DND-41 (cell line): ENCODE data around the gene DDR1.

ENCODE experiments used
- CTCF ChIP-seq: IDR thresholded peaks from 2 replicates; pipeline ENCODE4 v1.5.1; 2012; ENCODE audit warnings: borderline replicate concordance, low read length, moderate library complexity, mild to moderate bottlenecking; ENCODE audit not compliant: poor library complexity, severe bottlenecking; ENCODE audit errors: extremely low read depth
- EZH2 ChIP-seq: IDR thresholded peaks from 3 replicates; pipeline ENCODE4 v1.6.1; 2012; ENCODE audit warnings: borderline replicate concordance, low read depth, mild to moderate bottlenecking, moderate library complexity, low read length, inconsistent platforms; ENCODE audit not compliant: severe bottlenecking

GRCh38 chr6:30861257-30862048 lies 22.9 kb upstream of the DDR1 start:
- no peak for TF ChIP-seq CTCF
- TF ChIP-seq EZH2: no peak
